Thoracic aorta (tissue), 2 donors: ENCODE measurements around the gene NECAB2. TPM values are rescaled to one million over a fixed set of nuclear protein-coding genes. Genes with fewer than 3 reads are reported as not detected.

Source experiments
- ATAC-seq: fragments of 150-250 bp; one replicate; pipeline ENCODE4 v1.8.0; 2017; ENCODE audit warnings: low read depth; ENCODE audit not compliant: insufficient number of reproducible peaks, low FRiP score
- DNase-seq: peaks from one replicate; pipeline ENCODE4 v3.0.0-alpha.2; 2020; ENCODE audit warnings: low spot score
- H3K27ac ChIP-seq, 2 donors: fragments of 200-600 bp; sonication (generic); 1 replicate in 1 of 2; 2 replicates in 1 of 2; pipeline ENCODE4 v1.5.1; 2016; ENCODE audit warnings: mild to moderate bottlenecking in 2 of 2, moderate library complexity in 2 of 2
- H3K27me3 ChIP-seq: fragments of 200-600 bp; sonication (generic); replicated peaks from 2 replicates; pipeline ENCODE4 v1.6.0; 2016; ENCODE audit warnings: mild to moderate bottlenecking; ENCODE audit not compliant: insufficient read depth
- H3K36me3 ChIP-seq: fragments of 200-600 bp; sonication (generic); one replicate; pipeline ENCODE4 v1.5.1; 2016
- H3K4me1 ChIP-seq, 2 donors: fragments of 200-600 bp; sonication (generic); 1 replicate in 1 of 2; 2 replicates in 1 of 2; pipeline versions ENCODE4 v1.5.1 to v1.6.0; 2016; ENCODE audit warnings: low read depth in 2 of 2, mild to moderate bottlenecking in 1 of 2; ENCODE audit not compliant: control insufficient read depth in 1 of 2
- H3K4me3 ChIP-seq: fragments of 200-600 bp; sonication (generic); 2 replicates; pipeline ENCODE4 v1.5.1; 2016; ENCODE audit warnings: mild to moderate bottlenecking
- H3K9me3 ChIP-seq: fragments of 200-600 bp; sonication (generic); 2 replicates; pipeline ENCODE4 v1.5.1; 2016
- total RNA-seq, 2 donors: library from RNA; depleted of rRNA; stranded (reverse); fragments of >200 nt; gene quantifications; one replicate each; pipeline versions ENCODE4 v1.1.0 to v1.2.3, GENCODE V29; 2016
- TF ChIP-seq, protein P1 (sequence below): fragments of 200-600 bp; sonication (generic); IDR thresholded peaks from one replicate; pipeline ENCODE4 v1.5.1; 2019; ENCODE audit warnings: antibody characterized with exemption

NECAB2 gene
- total RNA-seq, 2 donors from 2014 or later = not detected

DNA sequence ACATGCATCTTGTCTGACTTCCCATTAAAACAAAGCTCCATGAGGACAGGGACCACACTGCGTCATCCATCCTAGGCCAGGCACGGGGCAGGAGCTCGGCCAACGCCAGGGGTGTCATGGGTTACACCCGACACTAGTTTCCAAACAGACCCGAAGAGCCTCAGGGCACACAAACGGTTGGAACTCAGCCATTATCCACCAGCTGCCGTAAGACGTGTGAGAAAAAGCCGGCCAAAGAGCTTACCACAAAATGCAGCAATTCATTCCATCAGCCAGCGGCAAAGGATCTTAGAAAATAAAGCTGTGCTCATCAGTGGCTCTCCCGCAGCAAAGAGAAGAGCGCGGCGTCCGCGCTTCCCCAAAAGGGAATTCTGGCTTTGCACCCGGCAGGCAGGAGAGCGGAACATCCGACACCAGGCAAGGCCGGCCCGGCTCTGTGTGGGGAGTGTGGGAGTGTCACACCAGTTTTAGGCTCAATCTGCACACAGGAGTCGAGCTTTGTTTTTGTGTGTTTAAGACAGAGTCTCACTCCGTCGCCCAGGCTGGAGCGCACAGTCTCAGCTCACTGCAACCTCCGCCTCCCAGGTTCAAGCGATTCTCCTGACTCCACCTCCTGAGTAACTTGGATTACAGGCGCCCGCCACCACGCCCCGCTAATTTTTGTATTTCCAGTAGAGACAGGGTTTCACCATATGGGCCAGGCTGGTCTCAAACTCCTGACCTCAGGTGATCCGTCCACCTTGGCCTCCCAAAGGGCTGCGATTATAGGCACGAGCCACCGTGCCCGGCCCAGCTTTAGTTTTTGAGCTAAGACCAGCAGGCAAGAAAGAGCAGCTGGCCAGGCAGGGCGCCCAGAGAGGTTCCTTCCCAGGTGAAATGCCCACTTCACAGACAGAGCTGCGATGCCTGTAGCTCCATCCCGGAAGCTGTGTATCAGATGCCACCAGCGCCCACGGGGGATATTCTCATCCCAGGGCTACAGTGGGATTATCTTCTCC is 73.1 kb downstream of the NECAB2 start:
- no peaks in the 10 kb centered on the region for H3K36me3 ChIP-seq
- DNase-seq = no peak

DNA sequence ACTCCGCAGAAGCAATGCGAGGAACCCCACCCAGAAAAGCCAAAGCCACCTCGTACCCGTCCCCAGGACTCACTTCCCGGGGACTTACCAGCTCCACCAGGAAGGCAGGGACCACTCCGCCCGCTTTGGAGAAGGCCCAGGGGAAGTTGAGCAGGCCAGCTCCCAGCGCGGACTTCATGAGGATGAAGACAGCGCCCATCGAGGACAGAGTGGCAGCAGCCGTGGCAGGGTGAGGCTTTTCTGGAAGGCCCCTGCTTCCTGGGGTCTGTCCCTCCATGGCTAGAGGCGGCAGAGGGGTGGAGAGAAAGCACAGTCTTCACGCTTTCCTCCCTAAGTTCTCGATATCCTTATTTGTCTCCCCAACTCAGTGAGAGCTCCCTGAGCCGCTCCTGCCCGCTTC is 73.8 kb downstream of the NECAB2 start:
- no peaks in the 10 kb centered on the region for H3K4me1 ChIP-seq
- no peaks in the 10 kb centered on the region for H3K9me3 ChIP-seq
- no peaks in the 10 kb centered on the region for H3K27me3 ChIP-seq
- H3K4me3 ChIP-seq = no peak overlapping the region
- DNase-seq = no peak
- H3K36me3 ChIP-seq = no peaks in the 10 kb centered on the region
- ATAC-seq = no peak
- TF ChIP-seq, protein P1, sequence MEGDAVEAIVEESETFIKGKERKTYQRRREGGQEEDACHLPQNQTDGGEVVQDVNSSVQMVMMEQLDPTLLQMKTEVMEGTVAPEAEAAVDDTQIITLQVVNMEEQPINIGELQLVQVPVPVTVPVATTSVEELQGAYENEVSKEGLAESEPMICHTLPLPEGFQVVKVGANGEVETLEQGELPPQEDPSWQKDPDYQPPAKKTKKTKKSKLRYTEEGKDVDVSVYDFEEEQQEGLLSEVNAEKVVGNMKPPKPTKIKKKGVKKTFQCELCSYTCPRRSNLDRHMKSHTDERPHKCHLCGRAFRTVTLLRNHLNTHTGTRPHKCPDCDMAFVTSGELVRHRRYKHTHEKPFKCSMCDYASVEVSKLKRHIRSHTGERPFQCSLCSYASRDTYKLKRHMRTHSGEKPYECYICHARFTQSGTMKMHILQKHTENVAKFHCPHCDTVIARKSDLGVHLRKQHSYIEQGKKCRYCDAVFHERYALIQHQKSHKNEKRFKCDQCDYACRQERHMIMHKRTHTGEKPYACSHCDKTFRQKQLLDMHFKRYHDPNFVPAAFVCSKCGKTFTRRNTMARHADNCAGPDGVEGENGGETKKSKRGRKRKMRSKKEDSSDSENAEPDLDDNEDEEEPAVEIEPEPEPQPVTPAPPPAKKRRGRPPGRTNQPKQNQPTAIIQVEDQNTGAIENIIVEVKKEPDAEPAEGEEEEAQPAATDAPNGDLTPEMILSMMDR = no peak
- H3K27ac ChIP-seq = no peak overlapping the region

More for the DNA sequence above, 73.1 kb downstream of the NECAB2 start:
- no peak for ATAC-seq
- Histone ChIP-seq H3K27me3 (no peaks in the 10 kb centered on the region), H3K4me1 (no peaks in the 10 kb centered on the region), H3K9me3 (peaks cover 4% of the 10 kb centered on the region), H3K27ac (no peak overlapping the region), H3K4me3 (no peak overlapping the region)
- TF ChIP-seq, protein P1 = no peak

GRCh38 chr16:84042308-84042878 is 74.3 kb downstream of the NECAB2 start, which contains the start of gene SLC38A8:
Gene SLC38A8 (minus strand): TSS chr16:84042795. CDS start chr16:84042157, 638 bp downstream.
- no peaks in the 10 kb centered on the region for H3K36me3 ChIP-seq
- TF ChIP-seq, protein P1 = no peak
- no peaks in the 10 kb centered on the region for H3K27me3 ChIP-seq
- H3K27ac ChIP-seq = no peak within 1 kb of the TSS
- DNase-seq = no peak
- H3K4me3 ChIP-seq = no peak within 1 kb of the TSS
- H3K9me3 ChIP-seq = no peaks in the 10 kb centered on the region
- H3K4me1 ChIP-seq = no peaks in the 10 kb centered on the region
- ATAC-seq = no peak

DNA sequence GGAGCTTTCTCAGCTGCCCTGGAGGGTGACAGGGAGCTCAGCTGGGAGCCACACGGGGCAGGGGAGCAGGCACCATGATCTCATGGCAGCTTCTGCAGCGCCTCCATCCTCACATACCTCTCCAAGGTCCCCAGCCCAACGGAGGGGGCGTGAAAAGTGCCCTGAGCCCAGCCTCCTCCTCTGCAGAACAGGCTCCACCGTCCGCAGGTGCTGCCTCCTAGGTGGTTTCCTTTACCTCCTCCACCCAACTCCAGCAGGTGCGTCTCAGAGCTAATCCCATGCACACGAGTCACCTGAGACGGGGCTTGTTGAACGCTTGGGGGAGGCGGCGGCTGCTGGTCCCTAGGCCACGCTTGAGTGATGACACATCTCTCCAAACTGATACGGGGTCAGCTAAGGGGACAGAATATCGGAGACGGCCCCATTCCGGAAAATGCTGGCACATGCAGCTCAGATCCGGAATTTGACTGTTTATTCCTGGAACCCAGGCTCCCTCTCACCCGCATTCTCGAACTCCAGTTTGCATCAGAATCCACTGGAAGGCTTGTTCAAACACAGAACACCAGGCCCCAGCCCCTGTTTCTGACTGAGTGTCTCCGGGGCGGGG is 74.9 kb downstream of the NECAB2 start:
- Histone ChIP-seq H3K9me3 (no peaks in the 10 kb centered on the region), H3K4me3 (no peak overlapping the region), H3K27me3 (no peaks in the 10 kb centered on the region), H3K27ac (no peak overlapping the region), H3K36me3 (no peaks in the 10 kb centered on the region), H3K4me1 (no peaks in the 10 kb centered on the region)
- TF ChIP-seq, protein P1 = no peak
- DNase-seq (no peak), ATAC-seq (no peak)
